HL-60 (cell line): ENCODE data around the gene SERINC2.

Experiments
- POLR2AphosphoS5 ChIP-seq: IDR thresholded peaks from 2 replicates; pipeline ENCODE4 v1.6.1; 2012; ENCODE audit warnings: low read depth
- TF ChIP-seq, protein P1 (sequence below): IDR thresholded peaks from 2 replicates; pipeline ENCODE4 v1.6.1; 2012; ENCODE audit warnings: low read depth; ENCODE audit not compliant: insufficient replicate concordance

- TF ChIP-seq POLR2AphosphoS5: no peak
- TF ChIP-seq, protein P1, sequence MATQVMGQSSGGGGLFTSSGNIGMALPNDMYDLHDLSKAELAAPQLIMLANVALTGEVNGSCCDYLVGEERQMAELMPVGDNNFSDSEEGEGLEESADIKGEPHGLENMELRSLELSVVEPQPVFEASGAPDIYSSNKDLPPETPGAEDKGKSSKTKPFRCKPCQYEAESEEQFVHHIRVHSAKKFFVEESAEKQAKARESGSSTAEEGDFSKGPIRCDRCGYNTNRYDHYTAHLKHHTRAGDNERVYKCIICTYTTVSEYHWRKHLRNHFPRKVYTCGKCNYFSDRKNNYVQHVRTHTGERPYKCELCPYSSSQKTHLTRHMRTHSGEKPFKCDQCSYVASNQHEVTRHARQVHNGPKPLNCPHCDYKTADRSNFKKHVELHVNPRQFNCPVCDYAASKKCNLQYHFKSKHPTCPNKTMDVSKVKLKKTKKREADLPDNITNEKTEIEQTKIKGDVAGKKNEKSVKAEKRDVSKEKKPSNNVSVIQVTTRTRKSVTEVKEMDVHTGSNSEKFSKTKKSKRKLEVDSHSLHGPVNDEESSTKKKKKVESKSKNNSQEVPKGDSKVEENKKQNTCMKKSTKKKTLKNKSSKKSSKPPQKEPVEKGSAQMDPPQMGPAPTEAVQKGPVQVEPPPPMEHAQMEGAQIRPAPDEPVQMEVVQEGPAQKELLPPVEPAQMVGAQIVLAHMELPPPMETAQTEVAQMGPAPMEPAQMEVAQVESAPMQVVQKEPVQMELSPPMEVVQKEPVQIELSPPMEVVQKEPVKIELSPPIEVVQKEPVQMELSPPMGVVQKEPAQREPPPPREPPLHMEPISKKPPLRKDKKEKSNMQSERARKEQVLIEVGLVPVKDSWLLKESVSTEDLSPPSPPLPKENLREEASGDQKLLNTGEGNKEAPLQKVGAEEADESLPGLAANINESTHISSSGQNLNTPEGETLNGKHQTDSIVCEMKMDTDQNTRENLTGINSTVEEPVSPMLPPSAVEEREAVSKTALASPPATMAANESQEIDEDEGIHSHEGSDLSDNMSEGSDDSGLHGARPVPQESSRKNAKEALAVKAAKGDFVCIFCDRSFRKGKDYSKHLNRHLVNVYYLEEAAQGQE: no peak
Observed at GRCh38 chr1:31428436-31429221, 15.6 kb downstream of the SERINC2 start.
